HG03354 (cell line): ENCODE data around the gene LEF1.

Experiments
- ATAC-seq: cut with Tn5 transposase; IDR thresholded peaks from one replicate; pipeline ENCODE4 v1.9.1; 2021; ENCODE audit warnings: mild to moderate bottlenecking; ENCODE audit not compliant: unreplicated experiment, poor library complexity, severe bottlenecking

Gene LEF1

GRCh38 chr4:108156391-108156790 lies 12.3 kb downstream of the LEF1 start:
- no peak for ATAC-seq

- no peak for ATAC-seq
Measured at GRCh38 chr4:108155373-108155772, 13.4 kb downstream of the LEF1 start.

GRCh38 chr4:108152980-108153379 lies 15.8 kb downstream of the LEF1 start:
- ATAC-seq = no peak

GRCh38 chr4:108149588-108150380 lies 18.9 kb downstream of the LEF1 start:
- no peak for ATAC-seq

- no peak for ATAC-seq
Measured at GRCh38 chr4:108148316-108148715, 20.4 kb downstream of the LEF1 start.

GRCh38 chr4:108146819-108147218 lies 21.9 kb downstream of the LEF1 start:
- no peak for ATAC-seq

GRCh38 chr4:108146336-108146735 lies 22.4 kb downstream of the LEF1 start:
- ATAC-seq = no peak

GRCh38 chr4:108144451-108144850 lies 24.3 kb downstream of the LEF1 start:
- no peak for ATAC-seq

GRCh38 chr4:108143515-108143914 lies 25.2 kb downstream of the LEF1 start:
- ATAC-seq = no peak

- ATAC-seq = no peak
Measured at GRCh38 chr4:108142870-108143269, 25.9 kb downstream of the LEF1 start.

- ATAC-seq = no peak
Measured at GRCh38 chr4:108141213-108141950, 27.4 kb downstream of the LEF1 start.

GRCh38 chr4:108140328-108140727 lies 28.4 kb downstream of the LEF1 start:
- no peak for ATAC-seq

GRCh38 chr4:108139089-108139488 lies 29.6 kb downstream of the LEF1 start:
- ATAC-seq = peak; percentile 71

- ATAC-seq = peak; percentile 37
Measured at GRCh38 chr4:108135549-108136209, 33.1 kb downstream of the LEF1 start.

GRCh38 chr4:108130955-108131354 lies 37.8 kb downstream of the LEF1 start:
- no peak for ATAC-seq

- no peak for ATAC-seq
Measured at GRCh38 chr4:108129196-108129595, 39.5 kb downstream of the LEF1 start.

GRCh38 chr4:108126806-108127205 lies 41.9 kb downstream of the LEF1 start:
- ATAC-seq = no peak

- ATAC-seq = no peak
Measured at GRCh38 chr4:108120789-108121188, 47.9 kb downstream of the LEF1 start.

GRCh38 chr4:108119199-108119800 lies 49.4 kb downstream of the LEF1 start:
- no peak for ATAC-seq

GRCh38 chr4:108118505-108118904 lies 50.2 kb downstream of the LEF1 start:
- ATAC-seq = peak; percentile 95
